Activated CD4-positive, alpha-beta T cell treated with anti-CD3 and anti-CD28 coated beads, Interleukin-2, amount 50 U/mL, for 4 hours (primary cell): ENCODE results near the gene TRAF3.
"Not testable (repeated sequence)": the region's sequence is repeated elsewhere in the genome, so short reads cannot be mapped to it uniquely, and the experiment has no call there.

Source experiments
- DNase-seq, 2 experiments: peaks; one replicate each; pipeline ENCODE4 v3.0.0-alpha.2; 2020

Gene TRAF3

GRCh38 chr14:102831163-102831804 lies 54.0 kb downstream of the TRAF3 start:
- no peak for DNase-seq

- no peak for DNase-seq
Measured at GRCh38 chr14:102833341-102833740, 56.1 kb downstream of the TRAF3 start.

- no peak for DNase-seq
Measured at GRCh38 chr14:102833991-102834390, 56.7 kb downstream of the TRAF3 start.

GRCh38 chr14:102835959-102836358 lies 58.7 kb downstream of the TRAF3 start:
- DNase-seq = no peak

- DNase-seq = not testable (repeated sequence)
Measured at GRCh38 chr14:102837120-102837519, 59.9 kb downstream of the TRAF3 start.

- no peak for DNase-seq
Measured at GRCh38 chr14:102838501-102838900, 61.3 kb downstream of the TRAF3 start.

GRCh38 chr14:102840115-102840514 lies 62.9 kb downstream of the TRAF3 start:
- DNase-seq = no peak

- no peak for DNase-seq
Measured at GRCh38 chr14:102840771-102841528, 63.7 kb downstream of the TRAF3 start.

- DNase-seq = no peak
Measured at GRCh38 chr14:102848830-102849525, 71.7 kb downstream of the TRAF3 start.

- no peak for DNase-seq
Measured at GRCh38 chr14:102849526-102850379, 72.5 kb downstream of the TRAF3 start.

GRCh38 chr14:102853648-102854047 lies 76.4 kb downstream of the TRAF3 start:
- no peak for DNase-seq

GRCh38 chr14:102854091-102854703 lies 76.9 kb downstream of the TRAF3 start:
- DNase-seq = no peak

GRCh38 chr14:102856179-102856578 lies 78.9 kb downstream of the TRAF3 start:
- no peak for DNase-seq

- DNase-seq = no peak
Measured at GRCh38 chr14:102857444-102857843, 80.2 kb downstream of the TRAF3 start.

- DNase-seq = no peak
Measured at GRCh38 chr14:102859911-102860310, 82.7 kb downstream of the TRAF3 start.

- DNase-seq = no peak
Measured at GRCh38 chr14:102862154-102862773, 85.0 kb downstream of the TRAF3 start.

- DNase-seq = no peak
Measured at GRCh38 chr14:102863381-102863780, 86.1 kb downstream of the TRAF3 start.

- DNase-seq = not testable (repeated sequence)
Measured at GRCh38 chr14:102865916-102866315, 88.7 kb downstream of the TRAF3 start.

GRCh38 chr14:102866982-102867761 lies 89.9 kb downstream of the TRAF3 start:
- no peak for DNase-seq

- no peak for DNase-seq
Measured at GRCh38 chr14:102867826-102868580, 90.8 kb downstream of the TRAF3 start.
